Neutrophil (primary cell): ENCODE data around the gene SLC22A13.

ENCODE experiments used
- H3K27ac ChIP-seq: fragments of 200-600 bp; sonication (generic); 2 replicates; pipeline ENCODE4 v1.5.1; 2016; ENCODE audit warnings: mild to moderate bottlenecking, moderate library complexity
- H3K27me3 ChIP-seq: fragments of 200-600 bp; sonication (generic); 2 replicates; pipeline ENCODE4 v1.6.0; 2016; ENCODE audit warnings: mild to moderate bottlenecking
- H3K36me3 ChIP-seq: fragments of 200-600 bp; sonication (generic); 2 replicates; pipeline ENCODE4 v1.5.1; 2017
- H3K4me1 ChIP-seq, 2 experiments: fragments of 200-600 bp in 1 of 2; sonication (generic) in 1 of 2; 1 replicate in 1 of 2; 2 replicates in 1 of 2; pipeline versions ENCODE4 v1.5.1 to v1.6.1; 2013 to 2016; ENCODE audit warnings: low read depth in 1 of 2, low read length in 1 of 2, mild to moderate bottlenecking in 1 of 2, moderate library complexity in 1 of 2; ENCODE audit not compliant: control insufficient read depth in 1 of 2, insufficient read depth in 1 of 2
- H3K4me3 ChIP-seq, 2 experiments: fragments of 200-600 bp in 1 of 2; sonication (generic) in 1 of 2; 1 replicate in 1 of 2; 2 replicates in 1 of 2; pipeline ENCODE4 v1.5.1; 2013 to 2016; ENCODE audit warnings: low read depth in 1 of 2, low read length in 1 of 2, mild to moderate bottlenecking in 1 of 2, moderate library complexity in 1 of 2
- H3K9me3 ChIP-seq: fragments of 200-600 bp; sonication (generic); 2 replicates; pipeline ENCODE4 v1.5.1; 2016
- CTCF ChIP-seq: fragments of 200-600 bp; sonication (generic); IDR thresholded peaks from 2 replicates; pipeline ENCODE4 v1.5.1; 2016; ENCODE audit warnings: antibody characterized with exemption

Gene SLC22A13

GRCh38 chr3:38297537-38297936, 31.9 kb downstream of the SLC22A13 start:
- H3K9me3 ChIP-seq = no peaks in the 10 kb centered on the region
- H3K36me3 ChIP-seq = no peaks in the 10 kb centered on the region
- no peak overlapping the region for H3K4me3 ChIP-seq
- TF ChIP-seq CTCF = no peak
- H3K27ac ChIP-seq = no peak overlapping the region
- no peaks in the 10 kb centered on the region for H3K27me3 ChIP-seq
- peaks cover 6 to 14% of the 10 kb centered on the region in 2 experiments for H3K4me1 ChIP-seq

GRCh38 chr3:38297947-38298711, 32.5 kb downstream of the SLC22A13 start:
- Histone ChIP-seq H3K27ac (no peak overlapping the region), H3K4me1 (peaks cover under 1 to 8% of the 10 kb centered on the region in 2 experiments), H3K4me3 (no peak overlapping the region), H3K9me3 (no peaks in the 10 kb centered on the region), H3K27me3 (no peaks in the 10 kb centered on the region), H3K36me3 (no peaks in the 10 kb centered on the region)
- no peak for TF ChIP-seq CTCF

- no peak for TF ChIP-seq CTCF
Observed at GRCh38 chr3:38306941-38307340, 41.3 kb downstream of the SLC22A13 start.

GRCh38 chr3:38307599-38307998, 42.0 kb downstream of the SLC22A13 start:
- H3K36me3 ChIP-seq = no peaks in the 10 kb centered on the region
- no peak overlapping the region for H3K4me3 ChIP-seq
- H3K9me3 ChIP-seq = no peaks in the 10 kb centered on the region
- TF ChIP-seq CTCF = no peak
- no peaks in the 10 kb centered on the region for H3K27me3 ChIP-seq
- peaks cover 16 to 19% of the 10 kb centered on the region in 2 experiments for H3K4me1 ChIP-seq
- no peak overlapping the region for H3K27ac ChIP-seq

More at GRCh38 chr3:38306941-38307340, 41.3 kb downstream of the SLC22A13 start:
- no peaks in the 10 kb centered on the region for H3K9me3 ChIP-seq
- no peaks in the 10 kb centered on the region for H3K27me3 ChIP-seq
- H3K4me3 ChIP-seq = no peak overlapping the region
- H3K36me3 ChIP-seq = no peaks in the 10 kb centered on the region
- H3K4me1 ChIP-seq = peaks cover 15 to 17% of the 10 kb centered on the region in 2 experiments
- no peak overlapping the region for H3K27ac ChIP-seq

- Histone ChIP-seq H3K27me3 (no peaks in the 10 kb centered on the region), H3K9me3 (no peaks in the 10 kb centered on the region), H3K4me1 (peaks cover 19 to 25% of the 10 kb centered on the region in 2 experiments), H3K27ac (no peak overlapping the region), H3K4me3 (no peak overlapping the region), H3K36me3 (no peaks in the 10 kb centered on the region)
- TF ChIP-seq CTCF = no peak
Observed at GRCh38 chr3:38308456-38308855, 42.8 kb downstream of the SLC22A13 start.
